HUES48 (cell line): Measurements from ENCODE around the gene SETD4.

Experiments
- H3K27ac ChIP-seq: one replicate; pipeline ENCODE4 v1.7.0; 2013; ENCODE audit warnings: low read depth, low read length, inconsistent platforms
- H3K27me3 ChIP-seq: 2 replicates; pipeline ENCODE4 v1.6.1; 2013; ENCODE audit warnings: mild to moderate bottlenecking, low read length; ENCODE audit not compliant: control insufficient read depth, insufficient read depth
- H3K36me3 ChIP-seq: 2 replicates; pipeline ENCODE4 v1.6.1; 2013; ENCODE audit warnings: low read length; ENCODE audit not compliant: control insufficient read depth, insufficient read depth
- H3K4me1 ChIP-seq: 2 replicates; pipeline ENCODE4 v1.6.1; 2013; ENCODE audit warnings: mild to moderate bottlenecking, low read length; ENCODE audit not compliant: control insufficient read depth, insufficient read depth
- H3K4me3 ChIP-seq: 2 replicates; pipeline ENCODE4 v1.5.1; 2013; ENCODE audit warnings: mild to moderate bottlenecking, low read depth, low read length
- H3K9ac ChIP-seq: 2 replicates; pipeline ENCODE4 v1.6.1; 2013; ENCODE audit warnings: mild to moderate bottlenecking, low read depth, low read length, moderate library complexity
- H3K9me3 ChIP-seq: 2 replicates; pipeline ENCODE4 v1.6.1; 2013; ENCODE audit warnings: low read length; ENCODE audit not compliant: control insufficient read depth, insufficient read depth

Gene SETD4

DNA sequence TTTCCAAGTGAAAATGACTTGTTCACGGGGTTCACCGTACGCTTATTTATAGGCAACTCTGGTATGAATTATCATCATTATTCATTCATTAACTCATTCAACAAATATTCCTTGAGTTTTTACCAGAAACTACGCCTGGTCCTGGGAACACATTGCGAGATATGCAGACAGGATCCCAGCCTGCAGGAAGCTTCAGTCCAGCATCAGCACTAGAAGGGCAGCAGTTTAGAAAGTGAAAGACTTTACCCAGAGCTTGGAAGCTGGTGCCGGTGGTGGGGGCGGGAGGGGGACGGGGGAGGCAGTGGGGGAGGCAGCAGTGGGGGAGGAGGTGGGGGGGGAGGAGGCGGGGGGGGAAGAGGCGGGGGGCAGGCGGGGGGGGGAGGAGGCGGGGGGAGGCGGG lies 55.9 kb downstream of the SETD4 start:
- H3K9me3 ChIP-seq = peaks cover 8% of the 10 kb centered on the region
- no peak overlapping the region for H3K4me3 ChIP-seq
- H3K27me3 ChIP-seq = no peaks in the 10 kb centered on the region
- H3K36me3 ChIP-seq = no peaks in the 10 kb centered on the region
- no peak overlapping the region for H3K27ac ChIP-seq
- no peak overlapping the region for H3K9ac ChIP-seq
- no peaks in the 10 kb centered on the region for H3K4me1 ChIP-seq

DNA sequence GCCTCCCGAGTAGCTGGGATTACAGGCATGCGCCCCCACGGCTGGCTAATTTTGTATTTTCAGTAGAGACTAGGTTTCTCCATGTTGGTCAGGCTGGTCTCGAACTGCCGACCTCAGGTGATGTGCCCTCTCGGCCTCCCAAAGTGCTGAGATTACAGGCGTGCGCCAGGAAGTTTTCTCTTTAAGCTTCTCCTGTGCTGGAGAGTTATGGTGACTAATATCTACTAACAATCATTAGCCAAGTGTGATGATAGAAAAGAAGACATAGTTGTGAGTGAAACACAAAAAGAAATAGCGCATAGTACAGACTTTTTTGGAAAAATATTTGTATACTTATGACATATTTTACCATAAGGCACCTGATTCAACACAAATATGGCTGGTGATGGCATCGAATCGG lies 56.5 kb downstream of the SETD4 start:
- no peaks in the 10 kb centered on the region for H3K27me3 ChIP-seq
- H3K4me1 ChIP-seq = no peaks in the 10 kb centered on the region
- no peak overlapping the region for H3K27ac ChIP-seq
- H3K4me3 ChIP-seq = no peak overlapping the region
- no peaks in the 10 kb centered on the region for H3K36me3 ChIP-seq
- H3K9me3 ChIP-seq = peaks cover 8% of the 10 kb centered on the region
- H3K9ac ChIP-seq = no peak overlapping the region

DNA sequence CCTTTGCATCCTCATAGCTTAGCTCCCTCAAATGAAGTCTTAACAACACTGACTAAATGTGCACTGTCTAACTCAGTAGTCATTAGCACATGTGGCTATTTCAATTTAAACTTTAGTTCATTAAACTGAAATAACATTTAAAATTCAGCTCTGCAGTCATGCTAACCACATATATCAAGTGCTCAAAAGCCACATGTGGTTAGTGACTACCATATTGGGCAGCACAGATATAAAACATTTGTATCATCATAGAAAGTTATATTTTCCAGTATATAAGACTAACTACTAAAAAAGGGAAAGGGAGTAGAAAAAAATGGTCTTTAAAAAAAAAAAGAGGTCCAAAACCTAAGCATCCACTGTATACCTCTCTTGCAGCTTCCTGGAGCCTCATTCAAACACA lies 64.1 kb downstream of the SETD4 start:
- H3K36me3 ChIP-seq = no peaks in the 10 kb centered on the region
- no peak overlapping the region for H3K27ac ChIP-seq
- no peak overlapping the region for H3K9ac ChIP-seq
- no peaks in the 10 kb centered on the region for H3K4me1 ChIP-seq
- no peak overlapping the region for H3K4me3 ChIP-seq
- H3K9me3 ChIP-seq = no peaks in the 10 kb centered on the region
- H3K27me3 ChIP-seq = no peaks in the 10 kb centered on the region

DNA sequence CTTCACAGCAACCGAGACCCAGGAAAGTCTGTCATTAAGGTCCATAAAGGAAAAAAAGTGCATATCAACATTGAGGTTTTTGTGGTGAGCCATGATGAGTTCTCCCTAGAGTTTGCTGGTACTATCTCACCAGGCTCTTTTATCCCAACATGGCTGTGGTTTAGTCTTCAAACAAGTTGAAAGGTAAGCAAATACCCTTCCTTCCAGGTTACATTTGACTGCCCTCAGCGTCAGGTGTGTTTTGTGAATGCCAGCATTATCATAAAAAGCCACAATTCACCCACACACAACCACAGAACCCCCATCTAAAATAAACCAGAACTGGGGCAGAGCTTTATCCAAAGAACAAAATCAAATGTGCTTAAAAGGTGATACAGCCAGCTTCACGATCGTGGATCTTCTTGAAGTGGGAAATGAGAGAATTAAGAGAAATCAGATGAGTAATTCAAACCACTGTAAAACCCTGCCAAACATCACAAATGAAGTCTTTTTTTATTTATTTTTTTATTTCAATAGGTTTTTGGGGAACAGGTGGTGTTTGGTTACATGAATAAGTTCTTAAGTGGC lies 64.7 kb downstream of the SETD4 start:
- Histone ChIP-seq H3K9me3 (no peaks in the 10 kb centered on the region), H3K4me3 (no peak overlapping the region), H3K27me3 (no peaks in the 10 kb centered on the region), H3K36me3 (no peaks in the 10 kb centered on the region), H3K27ac (no peak overlapping the region), H3K9ac (no peak overlapping the region), H3K4me1 (no peaks in the 10 kb centered on the region)

DNA sequence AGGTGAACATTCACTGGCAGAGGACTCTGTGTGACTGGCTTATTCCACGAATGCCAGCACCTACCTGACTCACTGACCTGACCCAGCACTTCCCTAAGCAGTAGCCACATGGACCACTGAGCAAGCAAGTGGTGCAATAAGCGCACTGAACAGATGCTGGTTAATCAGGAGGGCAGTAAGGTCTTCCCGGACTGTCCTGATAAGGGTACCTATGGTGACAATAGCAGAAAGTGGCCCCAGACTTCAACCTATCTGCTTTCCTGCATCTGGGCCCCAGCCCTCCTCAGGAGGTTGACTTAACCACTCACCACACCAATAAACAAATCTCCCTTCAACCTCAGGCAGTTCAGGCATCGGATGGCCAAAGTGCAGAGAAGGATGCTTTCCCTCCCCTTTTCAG lies 65.7 kb downstream of the SETD4 start:
- Histone ChIP-seq H3K9ac (no peak overlapping the region), H3K27me3 (no peaks in the 10 kb centered on the region), H3K4me3 (no peak overlapping the region), H3K4me1 (no peaks in the 10 kb centered on the region), H3K9me3 (no peaks in the 10 kb centered on the region), H3K36me3 (no peaks in the 10 kb centered on the region), H3K27ac (no peak overlapping the region)

DNA sequence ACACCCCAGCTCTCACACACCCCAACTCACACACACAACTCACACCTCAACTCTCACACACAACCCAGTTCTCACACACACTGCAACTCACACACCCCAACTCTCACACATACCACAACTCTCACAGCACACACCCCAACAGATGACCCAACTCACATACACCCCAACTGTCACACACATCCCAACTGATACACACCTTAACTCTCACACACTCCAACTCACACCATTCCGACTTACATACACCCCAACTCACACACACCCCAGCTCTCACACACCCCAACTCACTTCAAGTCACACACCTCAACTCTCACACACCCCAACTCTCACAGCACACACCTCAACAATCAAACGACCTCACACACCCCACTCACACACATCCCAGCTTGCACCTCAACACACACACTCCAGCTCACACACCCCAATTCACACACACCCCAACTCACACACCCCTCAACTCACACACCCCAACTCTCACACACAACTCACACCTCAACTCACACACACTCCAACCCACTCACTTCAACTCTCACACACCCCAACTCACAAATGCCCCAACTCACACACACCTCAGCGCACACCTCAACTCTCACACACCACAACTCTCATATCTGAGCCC lies 66.3 kb downstream of the SETD4 start:
- no peaks in the 10 kb centered on the region for H3K36me3 ChIP-seq
- no peaks in the 10 kb centered on the region for H3K27me3 ChIP-seq
- H3K4me1 ChIP-seq = no peaks in the 10 kb centered on the region
- H3K9me3 ChIP-seq = no peaks in the 10 kb centered on the region
- no peak overlapping the region for H3K9ac ChIP-seq
- no peak overlapping the region for H3K4me3 ChIP-seq
- no peak overlapping the region for H3K27ac ChIP-seq

DNA sequence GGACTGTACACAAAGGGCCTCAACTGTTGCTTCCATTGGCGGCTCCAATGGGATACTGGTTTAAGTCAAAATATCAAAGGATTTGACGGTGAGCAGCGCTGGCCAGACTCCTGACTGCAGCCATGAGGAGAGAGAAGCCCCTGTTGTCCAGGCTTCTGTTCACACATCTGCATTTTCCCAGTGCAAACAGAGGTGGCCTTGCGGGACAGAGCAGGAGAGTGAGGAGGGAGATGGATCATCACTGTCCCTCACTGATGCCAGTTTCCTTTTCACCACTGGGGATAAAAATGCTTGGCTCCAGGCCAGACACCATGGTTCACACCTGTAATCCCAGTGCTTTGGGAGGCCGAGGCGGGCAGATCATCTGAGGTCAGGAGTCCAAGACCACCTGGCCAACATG lies 69.2 kb downstream of the SETD4 start:
- no peaks in the 10 kb centered on the region for H3K27me3 ChIP-seq
- H3K4me3 ChIP-seq = no peak overlapping the region
- no peaks in the 10 kb centered on the region for H3K36me3 ChIP-seq
- H3K9ac ChIP-seq = no peak overlapping the region
- no peaks in the 10 kb centered on the region for H3K4me1 ChIP-seq
- no peak overlapping the region for H3K27ac ChIP-seq
- H3K9me3 ChIP-seq = no peaks in the 10 kb centered on the region

DNA sequence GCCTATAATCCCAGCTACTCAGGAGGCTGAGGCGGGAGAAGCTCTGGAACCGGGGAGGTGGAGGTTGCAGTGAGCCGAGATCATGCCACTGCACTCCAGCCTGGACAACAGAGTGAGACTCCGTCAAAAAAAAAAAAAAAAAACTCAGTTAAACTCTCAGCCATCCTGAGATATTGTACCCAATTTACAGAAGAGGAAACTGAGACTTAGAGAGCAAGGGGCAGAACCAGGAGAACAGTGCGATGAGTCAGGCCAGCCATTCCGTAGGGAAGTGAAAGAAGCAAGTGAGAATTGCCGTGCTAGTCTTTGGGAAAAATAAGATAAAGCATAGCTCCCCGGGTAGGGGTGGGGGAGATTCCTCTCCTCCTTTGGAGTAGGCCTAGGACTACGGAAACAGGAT lies 69.7 kb downstream of the SETD4 start:
- Histone ChIP-seq H3K9ac (no peak overlapping the region), H3K4me1 (no peaks in the 10 kb centered on the region), H3K4me3 (no peak overlapping the region), H3K9me3 (no peaks in the 10 kb centered on the region), H3K27ac (no peak overlapping the region), H3K27me3 (no peaks in the 10 kb centered on the region), H3K36me3 (no peaks in the 10 kb centered on the region)

DNA sequence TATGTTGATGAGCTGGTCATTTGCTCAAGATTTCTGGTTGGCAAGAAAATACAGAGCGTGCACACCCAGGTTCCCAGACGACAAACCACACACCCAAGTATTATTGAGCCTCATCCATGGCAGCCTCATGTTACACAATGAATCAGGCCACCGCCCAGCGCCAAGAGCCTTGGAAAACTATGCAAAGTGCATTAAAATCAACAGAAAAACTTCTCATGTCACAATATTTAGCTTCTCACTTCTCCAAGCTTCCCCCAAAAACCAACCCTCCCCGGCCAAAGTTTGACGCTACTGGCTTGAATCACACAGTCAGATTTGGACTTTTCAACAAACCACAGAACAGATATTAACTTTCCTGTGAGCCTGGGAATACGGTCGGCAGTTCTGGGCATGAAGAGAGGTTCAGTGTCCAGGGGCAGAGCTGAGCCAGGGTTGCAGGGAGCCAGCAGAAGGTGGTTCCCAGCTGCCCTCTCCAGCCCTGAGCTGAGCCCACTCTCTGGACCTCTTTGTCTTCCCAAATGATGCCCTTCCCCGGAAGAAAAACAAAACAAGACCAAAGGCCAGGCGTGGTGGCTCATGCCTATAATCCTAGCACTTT lies 71.1 kb downstream of the SETD4 start:
- Histone ChIP-seq H3K4me3 (no peak overlapping the region), H3K36me3 (no peaks in the 10 kb centered on the region), H3K4me1 (no peaks in the 10 kb centered on the region), H3K9ac (no peak overlapping the region), H3K9me3 (no peaks in the 10 kb centered on the region), H3K27ac (no peak overlapping the region), H3K27me3 (no peaks in the 10 kb centered on the region)

DNA sequence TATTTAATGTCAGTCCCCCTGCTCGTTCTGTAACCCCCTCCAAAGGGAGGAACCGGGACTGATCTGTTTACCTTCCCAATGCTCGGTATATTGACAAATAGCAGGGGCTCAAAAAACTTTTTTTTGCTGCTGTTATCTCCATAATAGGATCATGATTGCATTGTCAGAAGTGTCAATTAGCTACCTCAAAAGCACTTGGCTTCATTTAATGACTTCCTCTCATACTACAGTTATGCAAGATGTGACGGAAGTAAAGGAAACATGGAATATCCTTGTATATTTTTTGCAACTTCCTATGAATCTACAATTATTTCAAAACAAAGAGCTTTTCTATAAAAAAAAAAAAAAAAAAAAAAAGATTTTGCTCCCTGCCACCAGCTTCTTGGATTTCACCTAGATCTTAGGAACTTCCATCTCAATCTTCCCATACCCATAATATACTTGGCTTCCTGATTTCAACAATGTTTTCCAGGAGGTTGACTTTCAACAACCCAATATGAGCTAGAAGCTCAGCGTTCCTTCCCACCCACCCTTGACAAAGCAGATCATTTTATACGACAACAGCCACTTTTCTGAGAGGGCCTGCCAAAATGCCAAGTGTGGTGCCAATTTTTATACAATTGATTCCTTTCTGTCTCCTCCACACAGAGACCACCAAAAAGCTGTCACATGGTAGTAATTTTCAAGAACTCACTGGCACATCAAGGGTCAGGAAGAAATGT lies 71.7 kb downstream of the SETD4 start:
- Histone ChIP-seq H3K4me1 (no peaks in the 10 kb centered on the region), H3K9ac (no peak overlapping the region), H3K27ac (no peak overlapping the region), H3K9me3 (no peaks in the 10 kb centered on the region), H3K4me3 (no peak overlapping the region), H3K27me3 (no peaks in the 10 kb centered on the region), H3K36me3 (no peaks in the 10 kb centered on the region)

DNA sequence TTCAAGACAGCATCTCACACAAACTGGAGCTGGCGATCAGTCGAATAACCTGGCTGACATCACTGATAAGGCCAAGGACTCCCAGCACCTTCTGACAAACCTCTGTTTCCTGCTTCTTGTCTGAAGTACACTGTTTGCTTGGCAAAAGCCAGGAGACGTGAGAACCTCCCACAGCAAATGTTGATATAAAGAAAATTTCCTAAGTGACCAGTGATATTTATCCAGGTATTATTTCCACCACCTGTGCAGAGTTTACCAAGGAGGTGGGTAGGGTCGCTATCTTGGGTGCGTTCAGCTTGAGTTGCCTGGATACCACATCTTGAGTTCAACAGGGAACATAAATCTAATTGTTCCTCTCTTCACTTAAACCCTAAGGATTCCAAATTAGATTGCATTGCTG lies 72.9 kb downstream of the SETD4 start:
- H3K9ac ChIP-seq = no peak overlapping the region
- H3K27me3 ChIP-seq = no peaks in the 10 kb centered on the region
- H3K4me1 ChIP-seq = no peaks in the 10 kb centered on the region
- no peaks in the 10 kb centered on the region for H3K36me3 ChIP-seq
- H3K27ac ChIP-seq = no peak overlapping the region
- no peaks in the 10 kb centered on the region for H3K9me3 ChIP-seq
- no peak overlapping the region for H3K4me3 ChIP-seq
